Mucosa of stomach (tissue), 1 donor: Measurements from ENCODE around the gene SPI1.

ENCODE experiments used
- H3K27me3 ChIP-seq: one replicate; pipeline ENCODE4 v1.7.0; 2013; ENCODE audit warnings: mild to moderate bottlenecking, low read length; ENCODE audit not compliant: control insufficient read depth, insufficient read depth
- H3K36me3 ChIP-seq: one replicate; pipeline ENCODE4 v1.7.0; 2013; ENCODE audit warnings: low read length; ENCODE audit not compliant: control insufficient read depth, insufficient read depth
- H3K4me1 ChIP-seq: one replicate; pipeline ENCODE4 v1.7.0; 2013; ENCODE audit warnings: mild to moderate bottlenecking, low read length; ENCODE audit not compliant: control insufficient read depth, insufficient read depth
- H3K4me3 ChIP-seq: one replicate; pipeline ENCODE4 v1.7.0; 2013; ENCODE audit warnings: low read length
- H3K9ac ChIP-seq: one replicate; pipeline ENCODE4 v1.7.0; 2013; ENCODE audit warnings: mild to moderate bottlenecking, low read length, moderate library complexity
- H3K9me3 ChIP-seq: one replicate; pipeline ENCODE4 v1.7.0; 2013; ENCODE audit warnings: mild to moderate bottlenecking, low read length, moderate library complexity; ENCODE audit not compliant: control insufficient read depth
- donor health status: Pancreatic carcinoma.

SPI1 gene

DNA sequence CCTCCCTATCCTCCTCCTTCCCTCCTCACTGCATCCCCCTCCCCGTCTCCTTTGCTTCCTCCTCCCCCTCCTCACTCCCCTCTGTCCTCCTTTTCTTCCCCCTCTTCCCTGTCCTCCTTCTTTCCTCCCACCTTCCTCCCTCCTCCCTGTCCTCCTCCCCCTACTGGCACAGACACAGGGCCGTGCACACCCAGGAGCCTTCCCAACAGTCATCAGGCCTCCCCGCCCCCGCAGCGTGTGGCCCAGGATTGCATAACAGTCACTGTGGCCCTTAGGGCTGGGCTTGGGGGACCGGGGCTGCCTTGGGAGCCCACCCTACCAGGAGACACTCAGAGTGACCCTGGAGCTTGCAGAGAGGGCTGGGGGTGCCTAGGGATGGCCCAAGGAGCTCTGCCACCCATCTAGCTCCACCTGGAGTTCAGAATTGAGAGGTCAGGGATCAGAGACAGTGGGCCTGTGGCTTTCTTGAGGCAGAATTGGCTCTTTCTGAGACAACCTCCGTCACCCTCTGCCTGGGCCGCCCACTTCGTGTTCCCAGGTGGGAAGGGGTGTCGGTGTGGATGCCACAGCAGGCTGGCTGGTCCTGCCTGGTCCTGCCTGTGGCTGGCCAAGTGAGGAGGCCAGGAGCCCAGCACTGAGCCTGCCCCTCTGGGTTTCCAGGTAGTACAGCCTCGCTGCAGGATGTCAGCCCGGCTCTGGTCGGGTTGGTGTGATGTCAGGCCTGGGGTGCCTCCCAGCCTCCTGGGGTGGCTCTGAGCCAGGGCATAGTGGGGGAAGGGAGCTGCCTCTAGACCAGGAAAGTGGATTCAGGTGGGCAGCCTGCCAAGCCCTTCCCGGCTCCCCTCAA lies 1.6 kb downstream of the SPI1 start:
- no peaks in the 10 kb centered on the region for H3K36me3 ChIP-seq
- H3K9ac ChIP-seq: peak overlapping the region; percentile 53
- no peaks in the 10 kb centered on the region for H3K9me3 ChIP-seq
- no peak overlapping the region for H3K4me3 ChIP-seq
- H3K4me1 ChIP-seq: no peaks in the 10 kb centered on the region
- no peaks in the 10 kb centered on the region for H3K27me3 ChIP-seq

- H3K4me1 ChIP-seq: no peaks in the 10 kb centered on the region
- no peak overlapping the region for H3K9ac ChIP-seq
- no peaks in the 10 kb centered on the region for H3K36me3 ChIP-seq
- H3K27me3 ChIP-seq: no peaks in the 10 kb centered on the region
- no peak overlapping the region for H3K4me3 ChIP-seq
- H3K9me3 ChIP-seq: no peaks in the 10 kb centered on the region
Measured at GRCh38 chr11:47376107-47376524, 2.2 kb downstream of the SPI1 start.

- no peak overlapping the region for H3K4me3 ChIP-seq
- no peaks in the 10 kb centered on the region for H3K9me3 ChIP-seq
- no peaks in the 10 kb centered on the region for H3K36me3 ChIP-seq
- no peaks in the 10 kb centered on the region for H3K27me3 ChIP-seq
- H3K9ac ChIP-seq: no peak overlapping the region
- H3K4me1 ChIP-seq: no peaks in the 10 kb centered on the region
Measured at GRCh38 chr11:47375546-47376085, 2.7 kb downstream of the SPI1 start.

GRCh38 chr11:47375020-47375419 lies 3.3 kb downstream of the SPI1 start:
- no peaks in the 10 kb centered on the region for H3K27me3 ChIP-seq
- no peak overlapping the region for H3K9ac ChIP-seq
- H3K4me3 ChIP-seq: no peak overlapping the region
- no peaks in the 10 kb centered on the region for H3K9me3 ChIP-seq
- H3K36me3 ChIP-seq: no peaks in the 10 kb centered on the region
- no peaks in the 10 kb centered on the region for H3K4me1 ChIP-seq

GRCh38 chr11:47374720-47375019 lies 3.7 kb downstream of the SPI1 start:
- H3K4me1 ChIP-seq: no peaks in the 10 kb centered on the region
- no peaks in the 10 kb centered on the region for H3K36me3 ChIP-seq
- no peak overlapping the region for H3K9ac ChIP-seq
- no peak overlapping the region for H3K4me3 ChIP-seq
- H3K27me3 ChIP-seq: no peaks in the 10 kb centered on the region
- H3K9me3 ChIP-seq: no peaks in the 10 kb centered on the region

DNA sequence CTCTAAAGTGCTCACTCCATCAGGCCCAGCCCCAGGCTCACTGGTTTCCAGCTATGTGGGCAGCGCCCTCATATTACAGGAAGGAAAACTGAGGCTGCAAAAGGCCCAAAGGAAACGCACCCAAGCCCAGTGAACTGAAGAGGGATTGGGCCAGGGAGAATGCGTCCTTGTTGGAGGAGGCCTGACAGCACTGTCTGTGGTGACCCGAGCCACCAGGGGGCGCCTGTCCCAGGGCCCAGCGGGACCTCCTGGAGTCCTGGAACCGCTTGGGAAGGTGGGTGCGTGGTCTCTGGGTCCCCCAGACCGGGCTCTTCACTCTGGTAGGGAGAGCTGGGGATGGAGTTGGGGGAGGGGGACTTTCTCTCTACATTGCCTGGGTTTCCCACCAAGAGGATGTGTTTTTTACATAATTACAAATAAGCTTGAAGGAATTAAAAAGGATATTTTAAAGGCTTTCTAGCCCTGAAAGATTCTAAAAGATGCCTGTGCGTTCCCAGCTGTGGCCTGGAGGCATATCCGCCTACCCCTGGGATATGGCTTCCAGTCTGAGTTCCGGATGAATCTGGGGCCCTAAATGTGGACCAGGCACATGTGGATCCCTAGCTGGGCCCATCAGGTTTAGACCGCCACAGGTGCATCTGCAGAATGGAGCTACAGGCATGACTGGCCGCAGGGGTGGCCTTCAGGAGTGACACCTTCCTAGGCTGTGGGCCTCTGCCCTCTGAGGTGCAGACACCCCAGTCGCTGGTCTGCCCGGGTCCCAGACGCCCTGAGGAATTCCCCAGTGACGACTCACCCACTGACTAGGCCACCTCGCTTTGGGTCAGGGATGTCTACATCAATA lies 4.2 kb downstream of the SPI1 start:
- H3K9ac ChIP-seq: peak overlapping the region; percentile 17
- no peaks in the 10 kb centered on the region for H3K27me3 ChIP-seq
- no peaks in the 10 kb centered on the region for H3K9me3 ChIP-seq
- no peak overlapping the region for H3K4me3 ChIP-seq
- no peaks in the 10 kb centered on the region for H3K4me1 ChIP-seq
- H3K36me3 ChIP-seq: no peaks in the 10 kb centered on the region

DNA sequence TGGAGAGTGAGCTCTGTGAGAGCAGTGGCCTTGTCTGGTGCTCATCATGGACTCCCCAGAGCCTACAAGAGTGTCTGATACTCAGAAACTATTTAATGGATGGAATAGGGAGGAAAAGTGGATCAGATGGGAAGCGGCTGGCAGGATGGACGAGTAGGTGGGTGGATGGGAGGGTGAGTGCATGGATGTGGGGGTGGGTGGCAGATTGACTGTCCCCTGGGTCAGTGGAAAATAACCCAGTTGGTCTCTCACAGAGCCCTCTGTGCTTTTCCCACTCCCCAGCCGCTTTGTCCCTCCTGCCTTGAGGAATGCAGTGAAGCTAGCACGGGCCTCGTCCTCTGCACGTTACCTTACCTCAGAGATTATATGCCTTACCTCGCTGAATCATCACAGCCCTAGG lies 5.9 kb downstream of the SPI1 start:
- Histone ChIP-seq H3K9ac (no peak overlapping the region), H3K9me3 (no peaks in the 10 kb centered on the region), H3K4me1 (no peaks in the 10 kb centered on the region), H3K27me3 (no peaks in the 10 kb centered on the region), H3K36me3 (no peaks in the 10 kb centered on the region), H3K4me3 (no peak overlapping the region)

DNA sequence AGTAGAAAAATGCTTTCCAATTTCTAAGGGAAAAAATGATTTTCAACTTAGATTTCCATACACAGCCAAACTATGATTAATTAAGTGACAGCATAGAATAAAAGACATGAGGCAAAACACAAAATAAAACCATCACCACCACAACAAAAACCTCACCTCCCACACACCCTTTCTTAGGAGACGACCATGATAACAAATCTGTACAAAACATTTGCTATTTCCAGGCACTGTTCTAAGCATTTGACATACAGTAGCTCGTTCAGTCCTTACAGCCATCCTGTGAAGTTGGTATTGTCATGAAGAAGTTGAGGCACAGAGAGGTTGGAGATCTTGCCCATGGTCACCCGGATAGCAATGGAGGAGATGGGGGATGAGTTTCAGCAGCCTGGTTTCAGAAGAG lies 8.7 kb downstream of the SPI1 start:
- Histone ChIP-seq H3K4me1 (no peaks in the 10 kb centered on the region), H3K4me3 (no peak overlapping the region), H3K9me3 (no peaks in the 10 kb centered on the region), H3K27me3 (no peaks in the 10 kb centered on the region), H3K9ac (no peak overlapping the region), H3K36me3 (no peaks in the 10 kb centered on the region)

GRCh38 chr11:47366020-47366490 lies 12.3 kb downstream of the SPI1 start:
- no peak overlapping the region for H3K4me3 ChIP-seq
- H3K36me3 ChIP-seq: no peaks in the 10 kb centered on the region
- H3K4me1 ChIP-seq: no peaks in the 10 kb centered on the region
- no peak overlapping the region for H3K9ac ChIP-seq
- no peaks in the 10 kb centered on the region for H3K9me3 ChIP-seq
- H3K27me3 ChIP-seq: no peaks in the 10 kb centered on the region

GRCh38 chr11:47361419-47361818 lies 16.9 kb downstream of the SPI1 start:
- H3K27me3 ChIP-seq: no peaks in the 10 kb centered on the region
- H3K9ac ChIP-seq: no peak overlapping the region
- H3K4me3 ChIP-seq: no peak overlapping the region
- H3K4me1 ChIP-seq: no peaks in the 10 kb centered on the region
- no peaks in the 10 kb centered on the region for H3K9me3 ChIP-seq
- H3K36me3 ChIP-seq: no peaks in the 10 kb centered on the region

GRCh38 chr11:47360341-47360740 lies 18.0 kb downstream of the SPI1 start:
- Histone ChIP-seq H3K36me3 (no peaks in the 10 kb centered on the region), H3K9ac (no peak overlapping the region), H3K27me3 (no peaks in the 10 kb centered on the region), H3K9me3 (no peaks in the 10 kb centered on the region), H3K4me1 (peaks cover 3% of the 10 kb centered on the region), H3K4me3 (no peak overlapping the region)

DNA sequence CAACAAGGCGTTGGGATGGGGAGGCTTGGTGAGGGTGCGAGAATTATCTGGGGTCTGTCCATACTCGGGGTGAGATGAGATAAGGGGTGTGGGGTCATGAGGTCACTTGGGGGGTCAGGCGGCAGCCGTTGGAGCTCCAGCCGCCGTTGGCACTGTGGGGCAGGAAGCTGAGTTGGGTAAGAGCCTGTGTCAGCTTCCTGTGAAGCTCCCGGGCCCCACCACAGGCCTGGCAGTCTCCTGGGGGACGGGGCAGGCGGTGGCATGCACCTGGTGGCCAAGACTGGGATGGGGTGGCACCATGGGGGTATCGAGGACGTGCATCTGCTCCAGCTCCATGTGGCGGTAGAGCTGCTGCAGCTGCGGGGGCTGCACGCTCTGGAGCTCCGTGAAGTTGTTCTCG lies 18.8 kb downstream of the SPI1 start:
- Histone ChIP-seq H3K4me3 (no peak overlapping the region), H3K9me3 (no peaks in the 10 kb centered on the region)

More for the DNA sequence above, 18.8 kb downstream of the SPI1 start:
- Histone ChIP-seq H3K4me1 (peaks cover 7% of the 10 kb centered on the region), H3K9ac (no peak overlapping the region), H3K36me3 (no peaks in the 10 kb centered on the region), H3K27me3 (no peaks in the 10 kb centered on the region)
